G401 (cell line): Measurements from ENCODE around the gene MYBL2. TPM values are rescaled to one million over a fixed set of nuclear protein-coding genes. Genes with fewer than 3 reads are reported as not detected.

Experiments used
- DNase-seq: peaks from one replicate; pipeline ENCODE4 v3.0.0-alpha.2; 2015; ENCODE audit warnings: low spot score
- in situ Hi-C: cut with HindIII; loops from 2 replicates; pipeline ENCODE4 v1.10.0; 2016; ENCODE audit warnings: low sequenced_read_pairs, mixed read lengths
- total RNA-seq: library from RNA; depleted of rRNA; stranded (reverse); fragments of >200 nt; shearing (Covaris generic); gene quantifications from 2 replicates; pipeline ENCODE4 v1.2.3, GENCODE V29; 2014

MYBL2 gene
- total RNA-seq, 1 experiment from 2014 or later, result 28.0 TPM

- in situ Hi-C loops, result no loop called here
- DNase-seq, result no peak
These were observed 50.7 kb downstream of the MYBL2 start for GRCh38 chr20:43717616-43717995.

GRCh38 chr20:43720007-43720406 lies 53.1 kb downstream of the MYBL2 start:
- DNase-seq, result no peak
- in situ Hi-C loops, result no loop called here

GRCh38 chr20:43721097-43721428 lies 54.1 kb downstream of the MYBL2 start:
- DNase-seq, result no peak
- in situ Hi-C loops, result no loop called here

- in situ Hi-C loops, result no loop called here
- DNase-seq, result no peak
These were observed 54.7 kb downstream of the MYBL2 start for GRCh38 chr20:43721429-43722152.

- DNase-seq, result no peak
- in situ Hi-C loops, result no loop called here
These were observed 55.2 kb downstream of the MYBL2 start for GRCh38 chr20:43722153-43722505.

GRCh38 chr20:43723186-43723585 lies 56.3 kb downstream of the MYBL2 start:
- in situ Hi-C loops, result no loop called here
- no peak for DNase-seq

- no peak for DNase-seq
- in situ Hi-C loops, result no loop called here
These were observed 56.8 kb downstream of the MYBL2 start for GRCh38 chr20:43723735-43724134.

GRCh38 chr20:43724383-43724782 lies 57.5 kb downstream of the MYBL2 start:
- in situ Hi-C loops, result no loop called here
- no peak for DNase-seq

- no peak for DNase-seq
- in situ Hi-C loops, result no loop called here
These were observed 58.8 kb downstream of the MYBL2 start for GRCh38 chr20:43725666-43726065.

- DNase-seq, result no peak
- in situ Hi-C loops, result no loop called here
These were observed 59.4 kb downstream of the MYBL2 start for GRCh38 chr20:43726333-43726732.

GRCh38 chr20:43726811-43727338 lies 60.0 kb downstream of the MYBL2 start, which contains the start of gene GTSF1L:
TSS of gene GTSF1L (minus strand) at chr20:43727002. CDS start at chr20:43726694, 308 bp downstream.
- in situ Hi-C loops, result no loop called here
- no peak for DNase-seq

- in situ Hi-C loops, result no loop called here
- no peak for DNase-seq
These were observed 61.2 kb downstream of the MYBL2 start for GRCh38 chr20:43727980-43728590.

- DNase-seq, result no peak
- in situ Hi-C loops, result no loop called here
These were observed 61.9 kb downstream of the MYBL2 start for GRCh38 chr20:43728686-43729255.

GRCh38 chr20:43731469-43731868 lies 64.6 kb downstream of the MYBL2 start:
- in situ Hi-C loops, result no loop called here
- DNase-seq, result no peak

- in situ Hi-C loops, result no loop called here
- no peak for DNase-seq
These were observed 65.0 kb downstream of the MYBL2 start for GRCh38 chr20:43731927-43732326.

GRCh38 chr20:43736588-43737158 lies 69.8 kb downstream of the MYBL2 start:
- no peak for DNase-seq
- in situ Hi-C loops, result no loop called here

GRCh38 chr20:43737925-43738324 lies 71.0 kb downstream of the MYBL2 start:
- in situ Hi-C loops, result no loop called here
- no peak for DNase-seq

GRCh38 chr20:43739148-43739749 lies 72.3 kb downstream of the MYBL2 start:
- peak; percentile 18 for DNase-seq
- in situ Hi-C loops, result no loop called here

- no peak for DNase-seq
- in situ Hi-C loops, result no loop called here
These were observed 73.7 kb downstream of the MYBL2 start for GRCh38 chr20:43740642-43741041.

- no peak for DNase-seq
- in situ Hi-C loops, result no loop called here
These were observed 77.3 kb downstream of the MYBL2 start for GRCh38 chr20:43744151-43744611.
